Loucy (cell line): ENCODE data around the gene LHFPL6.

ENCODE experiments used
- H2AFZ ChIP-seq: fragments of 200-600 bp; sonication (generic); 2 replicates; pipeline ENCODE4 v1.6.0; 2016; ENCODE audit warnings: antibody characterized with exemption, mild to moderate bottlenecking, low read length, moderate library complexity
- H3F3A ChIP-seq: fragments of 200-600 bp; 2 replicates; pipeline ENCODE4 v1.6.0; 2016; ENCODE audit warnings: antibody characterized with exemption, low read depth, mild to moderate bottlenecking
- H3K27me3 ChIP-seq: fragments of 200-600 bp; sonication (generic); 2 replicates; pipeline ENCODE4 v1.6.1; 2014; ENCODE audit warnings: low read length, mild to moderate bottlenecking; ENCODE audit not compliant: insufficient read depth, poor library complexity, severe bottlenecking
- H3K36me3 ChIP-seq: fragments of 200-600 bp; sonication (generic); 2 replicates; pipeline ENCODE4 v1.6.1; 2016; ENCODE audit warnings: low read length; ENCODE audit not compliant: insufficient read depth
- H3K4me1 ChIP-seq: fragments of 200-600 bp; sonication (generic); 2 replicates; pipeline ENCODE4 v1.5.1; 2014; ENCODE audit warnings: low read length, mild to moderate bottlenecking; ENCODE audit not compliant: insufficient read depth, poor library complexity, severe bottlenecking
- H3K4me2 ChIP-seq: fragments of 200-600 bp; sonication (generic); 2 replicates; pipeline ENCODE4 v1.6.0; 2014; ENCODE audit warnings: antibody characterized with exemption, low read length, low read depth, mild to moderate bottlenecking; ENCODE audit not compliant: poor library complexity, severe bottlenecking
- H3K4me3 ChIP-seq: fragments of 200-600 bp; sonication (generic); 2 replicates; pipeline ENCODE4 v1.5.1; 2014; ENCODE audit warnings: low read length, mild to moderate bottlenecking, mixed read lengths; ENCODE audit not compliant: poor library complexity, severe bottlenecking
- H3K79me2 ChIP-seq: fragments of 200-600 bp; sonication (generic); 2 replicates; pipeline ENCODE4 v1.6.1; 2014; ENCODE audit warnings: low read length; ENCODE audit not compliant: insufficient read depth
- H3K9ac ChIP-seq: fragments of 200-600 bp; sonication (generic); 2 replicates; pipeline ENCODE4 v1.6.0; 2014; ENCODE audit warnings: mild to moderate bottlenecking, low read depth, low read length, moderate library complexity; ENCODE audit not compliant: poor library complexity, severe bottlenecking
- H3K9me2 ChIP-seq: fragments of 200-600 bp; sonication (generic); replicated peaks from 2 replicates; pipeline ENCODE4 v1.6.1; 2016; ENCODE audit warnings: low read depth, low read length, mixed read lengths
- H3K9me3 ChIP-seq: fragments of 200-600 bp; sonication (generic); 2 replicates; pipeline ENCODE4 v1.6.1; 2014; ENCODE audit warnings: mild to moderate bottlenecking, antibody characterized with exemption, low read length, low read depth; ENCODE audit not compliant: insufficient read depth
- H4K20me1 ChIP-seq: fragments of 200-600 bp; sonication (generic); 2 replicates; pipeline ENCODE4 v1.6.0; 2014; ENCODE audit warnings: antibody characterized with exemption, low read length, mild to moderate bottlenecking; ENCODE audit not compliant: insufficient read depth, poor library complexity, severe bottlenecking
- CTCF ChIP-seq: fragments of 200-600 bp; sonication (generic); conservative IDR thresholded peaks from 2 replicates; pipeline ENCODE4 v1.5.1; 2014; ENCODE audit warnings: mild to moderate bottlenecking, antibody characterized with exemption, low read length
- EZH2phosphoT487 ChIP-seq: fragments of 200-600 bp; IDR thresholded peaks from 2 replicates; pipeline ENCODE4 v1.6.1; 2018; ENCODE audit warnings: antibody characterized with exemption, mild to moderate bottlenecking, moderate library complexity, borderline replicate concordance

The LHFPL6 gene

DNA sequence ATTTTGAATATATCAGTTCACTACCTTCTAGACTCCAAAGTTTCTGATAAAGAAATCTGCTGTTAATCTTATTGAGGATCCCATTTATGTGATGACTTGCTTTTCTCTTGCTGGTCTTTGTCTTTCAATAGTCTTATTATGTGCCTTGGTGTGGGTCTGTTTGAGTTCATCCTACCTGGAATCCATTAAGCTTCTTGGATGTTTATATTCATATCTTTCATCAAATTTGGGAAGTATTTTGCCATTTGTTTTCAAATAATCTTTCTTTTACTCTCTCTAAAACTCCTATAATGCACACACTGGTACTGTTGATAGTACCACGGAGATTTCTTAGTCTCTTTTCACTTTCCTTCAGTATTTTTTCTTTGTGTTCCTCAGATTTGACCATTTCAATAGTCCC, 28.3 kb upstream of the LHFPL6 start:
- H3K4me3 ChIP-seq = no peak overlapping the region
- H4K20me1 ChIP-seq = no peaks in the 10 kb centered on the region
- TF ChIP-seq CTCF (no peak), EZH2phosphoT487 (no peak)
- H3K36me3 ChIP-seq = no peaks in the 10 kb centered on the region
- H3K27me3 ChIP-seq = no peaks in the 10 kb centered on the region
- H3K9me2 ChIP-seq = no peaks in the 10 kb centered on the region
- no peaks in the 10 kb centered on the region for H3F3A ChIP-seq
- no peak overlapping the region for H2AFZ ChIP-seq
- no peak overlapping the region for H3K9ac ChIP-seq
- no peak overlapping the region for H3K4me2 ChIP-seq
- no peaks in the 10 kb centered on the region for H3K79me2 ChIP-seq
- no peaks in the 10 kb centered on the region for H3K9me3 ChIP-seq
- H3K4me1 ChIP-seq = no peaks in the 10 kb centered on the region

DNA sequence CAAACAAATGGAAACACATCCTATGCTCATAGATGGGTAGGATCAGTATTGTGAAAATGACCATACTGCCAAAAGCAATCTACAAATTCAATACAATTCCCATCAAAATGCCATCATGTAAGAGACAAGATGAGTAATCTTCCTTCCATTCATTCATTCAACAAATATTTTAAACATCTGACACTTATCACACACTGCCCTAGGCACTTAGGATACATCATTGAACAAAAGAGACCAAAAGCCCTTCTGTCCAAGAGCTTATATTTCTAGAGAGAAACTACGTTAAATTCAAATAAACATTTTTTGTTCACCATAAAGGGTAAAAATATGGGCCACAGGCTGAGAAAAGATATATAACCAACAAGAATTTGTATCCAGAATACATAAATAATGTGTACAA, 20.5 kb upstream of the LHFPL6 start:
- no peak overlapping the region for H3K4me2 ChIP-seq
- TF ChIP-seq CTCF = no peak
- TF ChIP-seq EZH2phosphoT487 = no peak
- H3K9ac ChIP-seq = no peak overlapping the region
- H3K9me3 ChIP-seq = no peaks in the 10 kb centered on the region
- H3K9me2 ChIP-seq = no peaks in the 10 kb centered on the region
- no peaks in the 10 kb centered on the region for H4K20me1 ChIP-seq
- no peaks in the 10 kb centered on the region for H3K27me3 ChIP-seq
- H3F3A ChIP-seq = no peaks in the 10 kb centered on the region
- H2AFZ ChIP-seq = no peak overlapping the region
- no peaks in the 10 kb centered on the region for H3K4me1 ChIP-seq
- no peaks in the 10 kb centered on the region for H3K79me2 ChIP-seq
- no peak overlapping the region for H3K4me3 ChIP-seq
- no peaks in the 10 kb centered on the region for H3K36me3 ChIP-seq

GRCh38 chr13:39618561-39618960, 15.6 kb upstream of the LHFPL6 start:
- H3K9me3 ChIP-seq = no peaks in the 10 kb centered on the region

More at GRCh38 chr13:39618561-39618960, 15.6 kb upstream of the LHFPL6 start:
- TF ChIP-seq EZH2phosphoT487 (no peak), CTCF (no peak)
- no peaks in the 10 kb centered on the region for H3K27me3 ChIP-seq
- no peak overlapping the region for H2AFZ ChIP-seq
- no peak overlapping the region for H3K4me2 ChIP-seq
- no peaks in the 10 kb centered on the region for H3K4me1 ChIP-seq
- no peaks in the 10 kb centered on the region for H3K9me2 ChIP-seq
- H3K79me2 ChIP-seq = no peaks in the 10 kb centered on the region
- H3K9ac ChIP-seq = no peak overlapping the region
- no peaks in the 10 kb centered on the region for H4K20me1 ChIP-seq
- no peak overlapping the region for H3K4me3 ChIP-seq
- no peaks in the 10 kb centered on the region for H3K36me3 ChIP-seq
- no peaks in the 10 kb centered on the region for H3F3A ChIP-seq
